Caco-2 (cell line): ENCODE measurements around the gene GEMIN7. TPM values are rescaled to one million over a fixed set of nuclear protein-coding genes. Genes with fewer than 3 reads are reported as not detected.

Source experiments
- BruUV-seq: library from RNA; stranded (reverse); fragments of 400-500 nt; replicated peaks from 2 replicates; lab custom pipeline; 2021; lab: Mats Ljungman, UMichigan
- CTCF ChIA-PET: fragments of 300-600 bp; sonication (Branson Sonifier 250); formaldehyde crosslinking; loops from one replicate; lab custom pipeline; 2022; ENCODE audit warnings: antibody characterized with exemption; lab: Charles Lee
- POLR2A ChIA-PET: fragments of 300-600 bp; sonication (Branson Sonifier 250); formaldehyde crosslinking; loops from one replicate; lab custom pipeline; 2022; ENCODE audit warnings: antibody characterized with exemption; lab: Charles Lee
- DNase-seq, 2 experiments: peaks; one replicate each; pipeline versions ENCODE4 v3.0.0 to v3.0.0-alpha.2; 2020 to 2022
- H3K27me3 ChIP-seq: replicated peaks from 2 replicates; pipeline ENCODE4 v1.6.0; 2011; ENCODE audit warnings: low read length; ENCODE audit not compliant: control insufficient read depth, insufficient read depth
- H3K36me3 ChIP-seq: 2 replicates; pipeline ENCODE4 v1.5.1; 2011; ENCODE audit warnings: low read length; ENCODE audit not compliant: control insufficient read depth, insufficient read depth
- H3K4me1 ChIP-seq: fragments of 250-450 bp; sonication (Bioruptor Pico); 2 replicates; pipeline ENCODE4 v1.5.1; 2020; ENCODE audit warnings: mild to moderate bottlenecking
- H3K4me3 ChIP-seq: 2 replicates; pipeline ENCODE4 v1.5.1; 2011; ENCODE audit warnings: low read depth, mild to moderate bottlenecking, control low read depth, low read length
- H3K9me3 ChIP-seq: fragments of 250-450 bp; sonication (Bioruptor Pico); 2 replicates; pipeline ENCODE4 v1.5.1; 2020; ENCODE audit warnings: mild to moderate bottlenecking, moderate library complexity
- H3K27ac Mint-ChIP-seq: one replicate; pipeline ENCODE4 v1.8.0; 2022; ENCODE audit warnings: mixed read lengths; ENCODE audit not compliant: unreplicated experiment
- H3K27me3 Mint-ChIP-seq: one replicate; pipeline ENCODE4 v1.8.0; 2022; ENCODE audit warnings: mixed read lengths; ENCODE audit not compliant: insufficient read depth, unreplicated experiment
- H3K36me3 Mint-ChIP-seq: one replicate; pipeline ENCODE4 v1.8.0; 2022; ENCODE audit warnings: mild to moderate bottlenecking, mixed read lengths; ENCODE audit not compliant: insufficient read depth, unreplicated experiment
- H3K4me1 Mint-ChIP-seq: one replicate; pipeline ENCODE4 v1.8.0; 2022; ENCODE audit warnings: low read depth, mixed read lengths; ENCODE audit not compliant: unreplicated experiment
- H3K4me3 Mint-ChIP-seq: one replicate; pipeline ENCODE4 v1.8.0; 2022; ENCODE audit warnings: mild to moderate bottlenecking, moderate library complexity, mixed read lengths; ENCODE audit not compliant: unreplicated experiment
- H3K9me3 Mint-ChIP-seq: one replicate; pipeline ENCODE4 v1.8.0; 2022; ENCODE audit warnings: mixed read lengths; ENCODE audit not compliant: unreplicated experiment
- intact Hi-C: fragments of 100-400 bp; cut with micrococcal nuclease; formaldehyde crosslinking; loops from one replicate; pipeline ENCODE4 v1.10.0; 2022; ENCODE audit not compliant: unreplicated experiment
- total RNA-seq: library from RNA; stranded (reverse); gene quantifications from 2 replicates; pipeline ENCODE4 v1.2.3, GENCODE V29; 2022
- TF ChIP-seq, protein P1 (sequence below), 2 experiments: fragments of 200-600 bp in 1 of 2; IDR thresholded peaks; 1 replicate in 1 of 2; 2 replicates in 1 of 2; pipeline versions ENCODE4 v1.5.1 to v1.8.0; 2011 to 2022; ENCODE audit warnings: antibody characterized with exemption in 1 of 2, control low read depth in 1 of 2, inconsistent platforms in 1 of 2, low read depth in 1 of 2, low read length in 1 of 2, mild to moderate bottlenecking in 1 of 2, moderate library complexity in 1 of 2; ENCODE audit not compliant: insufficient read depth in 1 of 2, severe bottlenecking in 1 of 2, unreplicated experiment in 1 of 2

The GEMIN7 gene
- total RNA-seq, 1 experiment from 2014 or later: 49.3 TPM

DNA sequence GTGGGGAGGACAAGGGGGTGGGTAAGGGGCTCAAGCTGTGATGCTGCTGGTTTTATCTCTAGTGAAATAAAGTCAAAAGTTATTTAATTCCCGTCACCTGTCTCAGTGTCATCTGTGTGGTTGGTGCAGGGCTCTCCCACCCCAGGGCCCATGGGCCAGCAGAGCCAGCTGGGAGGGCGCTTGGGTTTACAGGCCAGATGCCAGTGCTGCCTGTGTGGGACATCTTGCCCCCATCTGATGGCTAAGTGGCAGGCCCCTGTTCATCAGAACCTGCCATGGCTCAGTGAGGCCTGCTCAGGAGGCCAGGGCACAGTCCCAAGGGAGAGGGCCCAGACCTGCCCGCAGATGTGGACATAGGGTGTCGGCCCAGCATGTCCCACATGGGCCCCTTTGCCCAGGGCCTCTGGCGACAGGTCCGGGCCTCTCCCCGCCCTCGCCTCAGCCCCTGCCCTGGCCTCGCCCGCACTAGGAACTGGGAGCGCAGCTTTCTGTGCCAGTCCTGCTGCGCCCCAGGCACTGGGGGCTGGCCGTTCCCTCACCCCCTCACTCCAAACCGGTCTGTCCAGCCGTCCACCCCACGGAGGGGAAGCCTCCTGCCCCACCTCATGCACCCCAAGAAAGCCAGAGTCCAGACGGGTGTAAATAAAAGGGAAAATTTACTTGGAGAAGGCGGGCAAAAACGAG is 8.1 kb upstream of the GEMIN7 start:
- CTCF ChIA-PET: no interaction called here

DNA sequence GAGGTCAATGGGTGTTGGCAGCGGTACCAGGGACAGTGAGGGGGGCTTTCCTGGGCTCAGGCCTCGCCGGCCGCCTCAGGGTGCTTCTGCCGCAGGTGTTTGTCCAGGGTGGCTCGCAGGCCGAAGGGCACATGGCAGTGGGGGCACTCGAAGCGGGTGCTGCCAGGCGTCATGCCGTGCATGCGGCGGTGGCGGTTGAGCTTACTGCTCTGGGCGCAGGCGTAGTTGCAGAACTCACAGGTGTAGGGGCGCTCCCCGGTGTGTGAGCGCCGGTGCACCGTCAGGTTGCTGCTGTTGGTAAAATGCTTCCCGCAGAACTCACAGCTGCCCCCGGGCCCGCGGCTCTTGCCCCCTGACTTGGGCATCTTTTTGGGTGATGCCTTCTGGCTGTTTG is 7.5 kb upstream of the GEMIN7 start:
- Mint-ChIP-seq H3K4me1 (peaks cover 7% of the 10 kb centered on the region), H3K9me3 (no peaks in the 10 kb centered on the region), H3K4me3 (no peak overlapping the region), H3K36me3 (peaks cover 58% of the 10 kb centered on the region), H3K27ac (no peak overlapping the region), H3K27me3 (no peaks in the 10 kb centered on the region)
- Histone ChIP-seq H3K36me3 (peaks cover 3% of the 10 kb centered on the region; the same call in 1 of the 2 replicates), H3K4me1 (peaks cover 4% of the 10 kb centered on the region), H3K4me3 (no peak overlapping the region), H3K27me3 (no peaks in the 10 kb centered on the region), H3K9me3 (no peaks in the 10 kb centered on the region)
- TF ChIP-seq, protein P1, sequence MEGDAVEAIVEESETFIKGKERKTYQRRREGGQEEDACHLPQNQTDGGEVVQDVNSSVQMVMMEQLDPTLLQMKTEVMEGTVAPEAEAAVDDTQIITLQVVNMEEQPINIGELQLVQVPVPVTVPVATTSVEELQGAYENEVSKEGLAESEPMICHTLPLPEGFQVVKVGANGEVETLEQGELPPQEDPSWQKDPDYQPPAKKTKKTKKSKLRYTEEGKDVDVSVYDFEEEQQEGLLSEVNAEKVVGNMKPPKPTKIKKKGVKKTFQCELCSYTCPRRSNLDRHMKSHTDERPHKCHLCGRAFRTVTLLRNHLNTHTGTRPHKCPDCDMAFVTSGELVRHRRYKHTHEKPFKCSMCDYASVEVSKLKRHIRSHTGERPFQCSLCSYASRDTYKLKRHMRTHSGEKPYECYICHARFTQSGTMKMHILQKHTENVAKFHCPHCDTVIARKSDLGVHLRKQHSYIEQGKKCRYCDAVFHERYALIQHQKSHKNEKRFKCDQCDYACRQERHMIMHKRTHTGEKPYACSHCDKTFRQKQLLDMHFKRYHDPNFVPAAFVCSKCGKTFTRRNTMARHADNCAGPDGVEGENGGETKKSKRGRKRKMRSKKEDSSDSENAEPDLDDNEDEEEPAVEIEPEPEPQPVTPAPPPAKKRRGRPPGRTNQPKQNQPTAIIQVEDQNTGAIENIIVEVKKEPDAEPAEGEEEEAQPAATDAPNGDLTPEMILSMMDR (IDR thresholded peaks at IDR 0.05; ENCODE audit: insufficient read depth in 1 of 2, low read depth in 1 of 2, low read length in 1 of 2, severe bottlenecking in 1 of 2, unreplicated experiment in 1 of 2): no peak
- BruUV-seq: no TSS peak
- DNase-seq: no peak
- ChIA-PET POLR2A (no interaction called here), CTCF (no interaction called here)
- intact Hi-C loops: loop anchor here (10.0 kb wide), 1 partner anchor 167 kb away; the partner anchor contains the start of gene APOE

More for the DNA sequence above, 8.1 kb upstream of the GEMIN7 start:
- H3K27me3 Mint-ChIP-seq: no peaks in the 10 kb centered on the region
- peaks cover 3% of the 10 kb centered on the region; the same call in 1 of the 2 replicates for H3K36me3 ChIP-seq
- POLR2A ChIA-PET: no interaction called here
- BruUV-seq: no TSS peak
- no peak overlapping the region for H3K27ac Mint-ChIP-seq
- TF ChIP-seq, protein P1 (IDR thresholded peaks at IDR 0.05; ENCODE audit: insufficient read depth in 1 of 2, low read depth in 1 of 2, low read length in 1 of 2, severe bottlenecking in 1 of 2, unreplicated experiment in 1 of 2): no peak
- no peak overlapping the region for H3K4me3 Mint-ChIP-seq
- peaks cover 6% of the 10 kb centered on the region for H3K4me1 Mint-ChIP-seq
- H3K4me3 ChIP-seq: no peak overlapping the region
- peaks cover 3% of the 10 kb centered on the region; the same call in 1 of the 2 replicates for H3K4me1 ChIP-seq
- DNase-seq: no peak
- H3K36me3 Mint-ChIP-seq: peaks cover 60% of the 10 kb centered on the region
- no peaks in the 10 kb centered on the region for H3K27me3 ChIP-seq
- intact Hi-C loops: loop anchor here (10.0 kb wide), 1 partner anchor 166 kb away; the partner anchor contains the start of gene APOE
- no peaks in the 10 kb centered on the region for H3K9me3 Mint-ChIP-seq
- H3K9me3 ChIP-seq: no peaks in the 10 kb centered on the region

DNA sequence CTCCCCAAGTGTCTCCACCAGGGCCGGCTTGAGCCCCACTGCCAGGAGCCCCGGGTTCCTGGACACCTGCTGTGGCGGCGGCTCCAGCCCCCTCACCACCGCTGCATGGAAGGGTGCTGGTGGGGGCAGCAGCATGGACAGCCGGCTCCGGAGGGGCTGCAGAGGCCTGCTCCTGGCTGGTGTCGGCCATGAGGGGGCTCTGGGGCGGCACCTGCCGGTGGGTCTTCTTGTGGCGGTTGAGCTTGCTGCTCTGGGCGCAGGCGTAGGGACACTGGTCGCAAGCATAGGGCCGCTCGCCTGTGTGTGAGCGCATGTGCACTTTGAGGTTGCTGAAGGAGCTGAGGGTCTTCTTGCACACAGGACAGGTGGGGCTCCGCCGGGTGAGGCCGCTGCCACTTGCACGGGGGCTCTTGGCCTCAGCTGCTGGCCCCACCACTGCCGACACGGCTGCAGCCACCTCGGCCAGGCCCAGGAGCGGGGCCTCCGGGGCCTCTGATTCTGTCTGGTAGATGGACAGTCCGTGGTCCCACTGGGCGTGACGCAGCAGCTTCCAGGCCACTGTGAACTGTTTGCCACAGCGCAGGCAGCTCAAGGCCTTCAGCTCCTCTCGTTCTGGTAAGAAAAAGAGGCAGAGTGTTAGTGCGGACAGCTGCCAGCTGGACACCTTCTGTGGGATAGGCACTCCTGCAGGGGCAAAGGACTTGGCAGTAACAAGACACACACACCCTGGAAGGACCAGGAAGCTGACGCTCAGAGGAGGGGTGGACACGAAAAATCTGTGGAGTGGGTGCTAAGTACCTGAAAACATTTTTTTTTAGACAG is 6.9 kb upstream of the GEMIN7 start:
- Mint-ChIP-seq H3K27ac (no peak overlapping the region), H3K4me3 (no peak overlapping the region), H3K27me3 (no peaks in the 10 kb centered on the region), H3K9me3 (no peaks in the 10 kb centered on the region), H3K36me3 (peaks cover 56% of the 10 kb centered on the region), H3K4me1 (peaks cover 14% of the 10 kb centered on the region)
- CTCF ChIA-PET: interaction anchor here (0.6 kb wide), 1 partner anchor 22 kb away, joined by 5 read pairs; no protein-coding TSS in a partner anchor
- Histone ChIP-seq H3K4me1 (peaks cover 10% of the 10 kb centered on the region), H3K27me3 (no peaks in the 10 kb centered on the region), H3K36me3 (peaks cover 3% of the 10 kb centered on the region; the same call in 1 of the 2 replicates), H3K9me3 (no peaks in the 10 kb centered on the region), H3K4me3 (no peak overlapping the region)
- POLR2A ChIA-PET: interaction anchor here (0.6 kb wide), 1 partner anchor 32 kb away, joined by 4 read pairs; no protein-coding TSS in a partner anchor
- DNase-seq: no peak
- intact Hi-C loops: loop anchor here (10.0 kb wide), 1 partner anchor 167 kb away; the partner anchor contains the start of gene APOE
- no TSS peak for BruUV-seq
- TF ChIP-seq, protein P1 (IDR thresholded peaks at IDR 0.05; ENCODE audit: insufficient read depth in 1 of 2, low read depth in 1 of 2, low read length in 1 of 2, severe bottlenecking in 1 of 2, unreplicated experiment in 1 of 2): no peak
